HepG2 (cell line): Measurements from ENCODE around the gene STAP1.
"Not testable (repeated sequence)": the region's sequence is repeated elsewhere in the genome, so short reads cannot be mapped to it uniquely, and the experiment has no call there.

ENCODE experiments used
- ATF2 ChIP-seq: sonication (generic); formaldehyde crosslinking; IDR thresholded peaks from 2 replicates; pipeline ENCODE4 v1.4.0; 2020; ENCODE audit warnings: missing genetic modification reagents
- CTCF ChIP-seq: sonication (generic); formaldehyde crosslinking; IDR thresholded peaks from 2 replicates; pipeline ENCODE4 v1.5.0; 2020; ENCODE audit warnings: mild to moderate bottlenecking, missing genetic modification reagents, moderate library complexity
- GABPA ChIP-seq, 2 experiments: IDR thresholded peaks; 2 replicates each; pipeline ENCODE4 v1.6.1; 2011 to 2016; ENCODE audit warnings: low read depth in 2 of 2, low read length in 1 of 2, missing biosample characterization in 1 of 2, missing genetic modification characterization in 1 of 2
- NFAT5 ChIP-seq: sonication (generic); formaldehyde crosslinking; IDR thresholded peaks from 2 replicates; pipeline ENCODE4 v1.4.0; 2020; ENCODE audit warnings: missing genetic modification reagents
- SMAD1 ChIP-seq: sonication (generic); formaldehyde crosslinking; IDR thresholded peaks from 2 replicates; pipeline ENCODE4 v1.4.0; 2020; ENCODE audit warnings: missing genetic modification reagents, low read depth, mild to moderate bottlenecking, borderline replicate concordance
- SMC3 ChIP-seq: IDR thresholded peaks from 2 replicates; pipeline ENCODE4 v1.6.1; 2011; ENCODE audit warnings: low read length, improper control_type of control experiment
- TAF1 ChIP-seq: sonication (generic); formaldehyde crosslinking; IDR thresholded peaks from 2 replicates; pipeline ENCODE4 v1.4.0; 2020; ENCODE audit warnings: missing genetic modification reagents
- ZNF24 ChIP-seq: fragments of 450-650 bp; IDR thresholded peaks from 2 replicates; pipeline ENCODE4 v1.6.1; 2017; ENCODE audit warnings: antibody characterized with exemption, mild to moderate bottlenecking
- ZNF512 ChIP-seq: sonication (generic); formaldehyde crosslinking; IDR thresholded peaks from 2 replicates; pipeline ENCODE4 v1.4.0; 2020; ENCODE audit warnings: mild to moderate bottlenecking, missing genetic modification reagents
- ZNF598 ChIP-seq: sonication (generic); formaldehyde crosslinking; IDR thresholded peaks from 2 replicates; pipeline ENCODE4 v1.5.1; 2020; ENCODE audit warnings: mild to moderate bottlenecking, missing genetic modification reagents, borderline replicate concordance

- not testable (repeated sequence) for TF ChIP-seq ZNF24; CTCF (CRISPR knock-in tag); NFAT5 (CRISPR knock-in tag); TAF1; ZNF512 (CRISPR knock-in tag); SMAD1; ATF2 (CRISPR knock-in tag); GABPA (IDR thresholded peaks at IDR 0.05; ENCODE audit: low read depth, low read length); GABPA (CRISPR knock-in tag; IDR thresholded peaks at IDR 0.05; ENCODE audit: low read depth); ZNF598 (CRISPR knock-in tag); SMC3
Observed at GRCh38 chr4:67524140-67524539, 34.4 kb upstream of the STAP1 start.
